ENCODE data around the gene USP8.
"Not testable (repeated sequence)": the region's sequence is repeated elsewhere in the genome, so short reads cannot be mapped to it uniquely, and the experiment has no call there.

Gene USP8

GRCh38 chr15:50452927-50453326, 28.7 kb downstream of the USP8 start:
- DNase-seq = no peak

DNA sequence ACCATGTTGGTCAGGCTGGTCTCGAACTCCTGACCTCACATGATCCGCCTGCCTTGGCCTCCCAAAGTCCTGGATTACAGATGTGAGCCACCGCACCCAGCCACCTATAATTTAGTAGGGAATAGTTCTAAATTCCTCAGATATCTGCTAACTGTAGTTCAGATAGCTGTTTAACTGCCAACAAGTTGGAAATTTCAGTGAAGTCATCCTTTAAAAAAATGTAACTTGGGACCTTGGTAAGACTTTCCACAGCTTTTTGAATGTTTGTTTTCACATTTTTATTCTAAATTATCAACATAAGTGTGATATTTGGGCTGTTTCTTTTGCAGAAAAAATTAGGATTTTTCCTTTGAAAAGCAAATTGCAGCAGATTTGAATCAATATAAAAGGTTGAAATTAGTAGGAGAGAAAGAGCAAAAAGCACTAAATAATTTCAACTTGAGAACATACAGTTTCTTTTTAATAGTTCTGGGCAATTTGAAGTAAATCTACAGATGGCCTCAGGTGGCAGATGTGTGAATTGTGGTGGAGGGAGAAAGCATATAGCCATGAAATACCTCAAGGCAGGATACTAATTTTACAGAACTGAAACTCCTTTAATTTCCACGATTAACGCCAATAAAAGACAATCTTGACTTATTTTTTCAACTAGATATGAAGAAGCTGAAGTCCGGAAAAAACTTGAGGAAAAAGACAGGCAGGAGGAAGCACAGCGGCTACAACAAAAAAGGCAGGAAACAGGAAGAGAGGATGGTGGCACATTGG, 34.3 kb downstream of the USP8 start:
- DNase-seq = no peak

GRCh38 chr15:50463423-50464358, 39.5 kb downstream of the USP8 start:
- no peak for DNase-seq

- DNase-seq = no peak
Observed at GRCh38 chr15:50471072-50471471, 46.9 kb downstream of the USP8 start.

GRCh38 chr15:50476143-50476542, 51.9 kb downstream of the USP8 start:
- no peak for DNase-seq

GRCh38 chr15:50484781-50485180, 60.6 kb downstream of the USP8 start:
- no peak for DNase-seq

GRCh38 chr15:50485389-50485788, 61.2 kb downstream of the USP8 start:
- DNase-seq = no peak

DNA sequence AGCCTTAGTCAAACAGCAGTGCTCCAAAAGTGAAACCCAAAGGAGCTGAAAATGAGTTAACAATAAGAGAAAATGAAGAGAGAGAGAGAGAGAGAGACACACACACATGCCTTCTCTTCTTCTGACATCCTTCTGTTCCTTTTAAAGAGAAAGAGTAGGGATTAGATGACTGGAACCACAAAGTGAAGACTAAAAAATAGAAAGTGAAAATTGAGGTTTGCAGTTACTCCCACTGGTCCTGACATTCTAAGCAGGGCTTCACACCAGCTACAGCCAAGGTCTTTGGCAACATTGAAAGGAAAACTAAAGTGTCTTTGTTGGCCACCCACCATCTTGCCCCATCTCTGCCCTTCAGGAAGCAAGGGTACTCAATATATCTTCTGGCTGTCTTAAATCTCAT, 63.1 kb downstream of the USP8 start:
- no peak for DNase-seq

DNA sequence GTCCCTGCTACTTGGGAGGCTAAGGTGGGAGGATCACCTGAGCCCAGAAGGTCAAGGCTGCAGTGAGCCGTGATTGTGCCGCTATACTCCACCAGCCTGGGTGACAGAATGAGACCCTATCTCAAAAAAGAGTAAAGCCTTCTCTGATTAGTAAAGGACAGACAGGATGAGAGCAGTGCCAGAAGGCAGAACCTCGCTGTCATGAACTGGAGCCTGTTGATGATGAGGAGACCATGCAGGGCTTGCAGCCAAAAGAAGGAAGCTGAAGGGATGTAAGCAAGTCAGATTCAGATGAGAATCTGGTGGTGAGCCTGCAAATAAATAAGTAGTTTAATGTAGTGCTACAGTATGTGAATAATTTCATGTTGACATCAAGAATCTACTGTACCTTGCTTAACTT, 69.4 kb downstream of the USP8 start:
- DNase-seq = no peak

GRCh38 chr15:50494547-50494946, 70.3 kb downstream of the USP8 start:
- DNase-seq = not testable (repeated sequence)

GRCh38 chr15:50496692-50497091, 72.5 kb downstream of the USP8 start:
- no peak for DNase-seq

DNA sequence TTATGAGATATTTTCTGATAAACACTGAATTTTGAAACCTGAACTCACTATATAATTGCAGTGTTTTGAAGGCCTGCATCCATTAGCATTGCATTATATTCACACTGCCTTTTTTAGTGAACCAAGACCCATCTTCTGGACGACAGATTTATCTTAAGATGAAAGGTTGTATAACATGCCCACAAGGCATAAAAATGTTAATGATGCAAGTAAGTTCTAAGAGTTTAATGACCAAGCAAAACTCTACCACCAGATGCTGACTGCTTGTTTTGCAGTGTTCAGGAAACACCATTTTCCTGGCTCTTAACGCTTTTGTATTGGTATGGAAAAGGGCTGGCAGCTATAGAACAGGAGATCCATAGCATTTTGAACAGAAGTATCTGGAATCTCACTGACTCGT, 76.1 kb downstream of the USP8 start:
- DNase-seq = no peak

DNA sequence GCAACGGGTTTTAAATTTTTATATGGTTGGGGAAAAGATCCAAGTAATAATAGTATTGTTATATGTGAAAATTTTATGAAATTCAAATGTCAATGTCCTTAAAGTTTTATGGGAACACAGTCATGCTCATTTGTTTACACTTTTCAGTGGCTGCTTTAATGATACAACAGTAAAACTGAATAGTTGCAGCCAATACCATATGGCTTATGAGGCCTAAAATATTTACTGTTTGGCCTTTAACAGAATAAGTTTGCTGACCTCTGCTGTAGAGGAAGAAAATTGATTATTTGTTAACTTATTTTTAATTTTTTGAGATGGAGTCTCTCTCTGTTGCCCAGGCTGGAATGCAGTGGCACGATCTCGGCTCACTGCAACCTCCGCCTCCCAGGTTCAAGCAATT, 77.6 kb downstream of the USP8 start:
- DNase-seq = no peak

- no peak for DNase-seq
Observed at GRCh38 chr15:50503144-50503543, 78.9 kb downstream of the USP8 start.

DNA sequence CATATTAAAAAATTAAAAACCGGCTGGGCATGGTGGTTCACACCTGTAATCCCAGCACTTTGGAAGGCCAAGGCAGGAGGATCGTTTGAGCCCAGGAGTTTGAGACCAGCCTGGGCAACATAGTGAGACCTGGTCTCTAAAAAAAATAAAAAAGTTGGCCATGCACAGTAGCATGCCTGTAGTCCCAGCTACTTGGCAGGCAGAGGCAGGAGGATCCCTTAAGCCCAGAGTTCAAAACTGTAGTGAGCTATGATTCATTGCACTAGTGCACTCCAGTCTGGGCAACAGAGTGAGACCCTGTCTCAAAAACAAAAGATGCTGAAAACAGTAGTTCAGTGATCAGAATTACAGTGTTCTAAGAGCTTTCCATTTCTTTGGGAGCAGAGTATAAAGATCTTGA, 81.5 kb downstream of the USP8 start:
- not testable (repeated sequence) for DNase-seq

DNA sequence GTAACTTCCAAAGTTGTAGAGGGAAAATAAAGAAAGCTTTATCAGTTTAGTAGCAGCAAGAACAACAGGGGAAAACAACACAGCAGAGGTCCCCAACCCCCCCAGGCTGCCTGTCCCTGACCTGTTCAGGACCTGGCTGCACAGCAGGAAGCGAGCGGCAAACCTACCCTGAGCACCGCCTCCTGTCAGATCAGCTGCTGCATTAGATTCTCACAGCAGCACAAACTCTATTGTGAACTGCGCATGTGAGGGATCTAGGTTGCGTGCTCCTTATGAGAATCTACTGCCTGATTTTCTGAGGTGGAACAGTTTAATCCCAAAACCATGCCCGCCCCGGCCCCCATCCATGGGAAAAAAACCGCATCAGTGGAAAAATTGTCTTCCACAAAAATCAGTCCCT, 81.9 kb downstream of the USP8 start:
- DNase-seq = no peak

GRCh38 chr15:50513001-50513400, 88.8 kb downstream of the USP8 start:
- DNase-seq = no peak

DNA sequence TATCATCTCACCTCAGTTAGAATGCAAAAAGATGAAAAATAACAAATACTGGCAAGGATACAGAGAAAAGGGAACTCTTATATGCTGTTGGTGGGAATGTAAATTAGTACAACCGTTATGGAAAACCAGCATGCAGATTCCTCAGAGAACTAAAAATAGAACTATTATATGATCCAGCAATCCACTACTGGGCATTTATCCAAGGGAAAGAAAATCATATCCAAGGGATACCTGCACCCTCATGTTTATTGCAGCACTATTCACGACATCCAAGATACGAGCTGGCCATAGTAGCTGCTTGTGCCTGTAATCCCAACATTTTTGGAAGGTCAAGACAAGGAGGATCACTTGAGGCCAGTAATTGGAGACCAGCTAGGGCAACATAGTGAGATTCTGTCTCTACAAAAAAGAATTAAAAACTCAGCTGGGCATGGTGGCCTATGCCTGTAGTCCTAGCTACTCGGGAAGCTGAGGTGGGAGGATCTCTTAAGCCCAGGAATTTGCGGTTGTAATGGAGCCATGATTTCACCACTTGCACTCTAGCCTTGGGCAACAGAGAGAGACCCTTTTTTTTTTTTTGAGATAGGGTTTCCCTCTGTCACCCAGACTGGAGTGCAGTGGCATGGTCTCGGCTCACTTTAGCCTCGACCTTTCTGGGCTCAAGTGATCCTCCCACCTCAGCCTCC, 95.7 kb downstream of the USP8 start:
- DNase-seq = no peak

DNA sequence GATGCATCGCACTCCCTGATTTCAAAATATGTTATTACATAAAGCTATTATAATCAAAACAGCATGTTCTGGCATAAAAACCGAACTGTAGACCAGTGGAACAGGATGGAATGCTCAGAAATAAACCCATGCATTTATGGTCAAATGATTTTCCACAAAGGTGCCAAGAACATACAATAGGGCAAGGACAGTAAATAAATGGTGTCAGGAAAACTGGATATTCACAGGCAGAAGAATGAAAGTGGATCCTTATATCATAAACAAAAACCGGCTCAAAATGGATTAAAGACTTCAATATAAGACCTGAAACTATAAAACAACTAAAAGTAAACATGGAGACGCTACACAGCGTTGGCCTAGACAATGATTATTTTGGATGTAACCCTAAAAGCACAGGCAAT, 99.6 kb downstream of the USP8 start:
- no peak for DNase-seq

GRCh38 chr15:50531163-50531562, 107.0 kb downstream of the USP8 start:
- no peak for DNase-seq

- DNase-seq = no peak
Observed at GRCh38 chr15:50531766-50532165, 107.6 kb downstream of the USP8 start.

DNA sequence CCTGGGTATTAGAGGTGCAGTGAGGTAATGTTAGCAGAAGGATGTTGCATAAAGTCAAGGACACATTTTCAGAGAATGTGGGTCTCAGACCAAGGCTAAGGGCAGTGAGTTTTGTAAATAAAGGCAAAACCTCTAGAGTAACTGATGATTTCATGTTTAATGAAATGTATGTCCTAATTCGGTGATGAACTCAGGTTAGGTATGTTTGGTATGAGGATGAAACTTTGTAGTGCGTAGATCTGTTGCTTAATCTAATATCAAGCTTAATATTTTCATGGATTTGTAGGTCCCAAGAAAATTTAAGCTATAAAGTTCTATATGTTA, 118.6 kb downstream of the USP8 start:
- no peak for DNase-seq

- DNase-seq = no peak
Observed at GRCh38 chr15:50543556-50543955, 119.4 kb downstream of the USP8 start.

GRCh38 chr15:50544368-50544767, 120.2 kb downstream of the USP8 start:
- no peak for DNase-seq
